Measurements from ENCODE around the gene SCAND1.
"Not testable (repeated sequence)": the region's sequence is repeated elsewhere in the genome, so short reads cannot be mapped to it uniquely, and the experiment has no call there.

The SCAND1 gene
- 21.8 to 44.0 (median 27.0) reads per million in 9 experiments for total RNA-seq

GRCh38 chr20:35954200-35954906 lies at the start of gene SCAND1:
Gene SCAND1, minus strand, starts transcription at chr20:35954502. Its CDS starts 218 bp downstream, at chr20:35954284.
- Mint-ChIP-seq H3K9me3 (no peaks in the 10 kb centered on the region), H3K4me1 (ENCODE audit: low read depth in 2 of 2) (peaks cover 11 to 18% of the 10 kb centered on the region in 2 donors), H3K4me3 (peak within 1 kb of the TSS; percentile 97 to 99), H3K36me3 (ENCODE audit: insufficient read depth) (peaks cover 20% of the 10 kb centered on the region), H3K27ac (peak within 1 kb of the TSS; percentile 99 to 100), H3K27me3 (no peaks in the 10 kb centered on the region)
- ATAC-seq (replicated peaks) (peak; percentile 80), DNase-seq (peak; percentile 94 to 97 (median 95))

DNA sequence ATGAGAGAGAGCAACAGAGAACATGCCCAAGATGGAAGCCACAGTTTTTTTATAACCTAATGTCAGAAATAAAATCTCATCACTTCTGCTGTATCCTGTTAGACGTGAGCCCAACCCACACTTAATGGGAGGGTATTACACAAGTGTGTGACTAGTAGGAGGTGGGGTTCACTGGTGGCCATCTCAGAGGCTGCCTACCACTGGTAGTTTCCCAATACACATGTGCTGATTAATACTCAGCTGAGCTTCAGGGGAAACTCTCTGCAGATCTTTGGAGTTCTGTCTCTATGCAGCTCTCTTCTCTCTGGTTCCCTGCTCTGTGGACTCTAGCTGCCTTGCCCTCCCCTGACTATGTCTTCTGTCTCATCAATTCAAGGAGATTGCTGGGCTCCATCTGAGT lies 49.7 kb upstream of the SCAND1 start:
- Mint-ChIP-seq H3K27me3 (peaks cover 25 to 26% of the 10 kb centered on the region in 2 donors), H3K4me1 (ENCODE audit: low read depth in 2 of 2) (no peaks in the 10 kb centered on the region)

DNA sequence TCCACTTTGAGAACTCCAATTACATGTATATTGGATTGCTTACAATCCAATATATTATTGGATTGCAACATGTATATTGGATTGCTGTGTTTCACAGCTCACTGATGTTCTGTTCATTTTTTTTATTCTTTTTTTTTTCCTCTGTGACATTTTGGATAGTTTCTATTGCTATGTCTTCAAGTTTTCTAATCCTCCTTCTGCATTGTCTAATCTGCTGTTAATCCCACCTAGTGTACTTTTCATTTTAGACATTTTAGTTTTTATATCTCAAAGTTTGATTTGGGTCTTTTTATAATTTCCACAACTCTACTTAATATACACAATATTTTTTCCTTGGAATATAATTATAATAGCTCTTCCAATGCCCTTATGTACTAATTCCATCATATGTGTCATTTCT lies 48.6 kb upstream of the SCAND1 start:
- Mint-ChIP-seq H3K9me3 (peaks cover 0 to 2% of the 10 kb centered on the region in 2 donors), H3K27ac (no peak overlapping the region), H3K4me3 (no peak overlapping the region), H3K27me3 (peaks cover 19 to 26% of the 10 kb centered on the region in 2 donors), H3K36me3 (ENCODE audit: insufficient read depth) (peaks cover 2% of the 10 kb centered on the region), H3K4me1 (ENCODE audit: low read depth in 2 of 2) (no peaks in the 10 kb centered on the region)
- no peak for DNase-seq
- no peak for ATAC-seq (replicated peaks)

More for the DNA sequence above, 49.7 kb upstream of the SCAND1 start:
- H3K27ac Mint-ChIP-seq = no peak overlapping the region
- ATAC-seq (replicated peaks) = no peak
- H3K36me3 Mint-ChIP-seq (ENCODE audit: insufficient read depth) = peaks cover 2% of the 10 kb centered on the region
- no peak overlapping the region for H3K4me3 Mint-ChIP-seq
- no peak for DNase-seq
- H3K9me3 Mint-ChIP-seq = peaks cover 0 to 2% of the 10 kb centered on the region in 2 donors

DNA sequence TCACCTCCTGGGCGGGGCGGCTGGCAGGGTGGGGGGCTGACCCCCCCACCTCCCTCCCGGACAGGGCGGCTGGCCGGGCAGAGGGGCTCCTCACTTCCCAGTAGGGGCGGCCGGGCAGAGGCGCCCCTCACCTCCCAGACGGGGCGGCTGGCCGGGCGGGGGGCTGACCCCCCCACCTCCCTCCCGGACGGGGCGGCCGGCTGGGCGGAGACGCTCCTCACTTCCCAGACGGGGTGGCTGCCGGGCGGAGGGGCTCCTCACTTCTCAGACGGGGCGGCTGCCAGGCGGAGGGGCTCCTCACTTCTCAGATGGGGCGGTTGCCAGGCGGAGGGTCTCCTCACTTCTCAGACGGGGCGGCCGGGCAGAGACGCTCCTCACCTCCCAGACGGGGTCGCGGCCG lies 47.0 kb upstream of the SCAND1 start:
- H3K4me3 Mint-ChIP-seq; H3K36me3 Mint-ChIP-seq (ENCODE audit: insufficient read depth); DNase-seq; H3K4me1 Mint-ChIP-seq (ENCODE audit: low read depth in 2 of 2); ATAC-seq (replicated peaks); H3K27ac Mint-ChIP-seq; H3K9me3 Mint-ChIP-seq: not testable (repeated sequence)
- H3K27me3 Mint-ChIP-seq = peaks cover 12 to 18% of the 10 kb centered on the region in 2 donors

GRCh38 chr20:35996492-35996891 lies 42.2 kb upstream of the SCAND1 start:
- H3K27ac Mint-ChIP-seq; ATAC-seq (replicated peaks); H3K27me3 Mint-ChIP-seq; H3K4me3 Mint-ChIP-seq; H3K36me3 Mint-ChIP-seq (ENCODE audit: insufficient read depth); H3K9me3 Mint-ChIP-seq; H3K4me1 Mint-ChIP-seq (ENCODE audit: low read depth in 2 of 2); DNase-seq: not testable (repeated sequence)

DNA sequence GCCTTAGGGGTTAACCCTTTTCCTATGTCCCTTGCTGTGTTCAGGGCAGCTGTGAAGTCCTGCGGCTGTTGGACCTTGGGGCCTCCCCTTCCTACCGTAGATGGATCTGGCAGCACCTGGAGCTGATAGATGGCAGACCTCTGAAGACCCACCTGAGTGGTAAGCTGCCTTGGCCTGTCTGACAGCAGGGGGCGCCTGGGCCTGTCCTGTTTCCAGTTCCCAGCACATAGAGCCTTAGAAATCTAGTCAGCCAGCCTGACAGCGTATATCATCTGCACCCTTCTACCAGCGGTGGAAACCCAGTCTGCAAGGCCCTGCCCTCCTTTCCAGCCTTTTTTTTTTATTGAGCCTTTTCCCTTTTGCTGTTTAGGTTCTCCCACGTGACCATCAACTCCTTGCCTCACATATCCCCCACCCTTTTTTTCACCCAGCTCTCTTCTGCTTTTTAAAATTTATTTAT lies 40.7 kb upstream of the SCAND1 start:
- Mint-ChIP-seq H3K36me3 (ENCODE audit: insufficient read depth) (no peaks in the 10 kb centered on the region), H3K27ac (peak overlapping the region in 1 of 2 donors; percentile 30), H3K27me3 (peaks cover 0 to under 1% of the 10 kb centered on the region in 2 donors), H3K4me3 (no peak overlapping the region), H3K9me3 (no peaks in the 10 kb centered on the region), H3K4me1 (ENCODE audit: low read depth in 2 of 2) (peaks cover 5 to 7% of the 10 kb centered on the region in 2 donors)
- ATAC-seq (replicated peaks) = peak; percentile 85
- peak; percentile 73 to 76 (median 76) for DNase-seq

GRCh38 chr20:35992713-35993335 lies 38.5 kb upstream of the SCAND1 start:
- ATAC-seq (replicated peaks) (peak; percentile 85), DNase-seq (peak; percentile 42 to 47 (median 45))
- no peak overlapping the region for H3K4me3 Mint-ChIP-seq
- peaks cover 5 to 7% of the 10 kb centered on the region in 2 donors for H3K4me1 Mint-ChIP-seq (ENCODE audit: low read depth in 2 of 2)
- no peak overlapping the region for H3K27ac Mint-ChIP-seq
- H3K9me3 Mint-ChIP-seq = no peaks in the 10 kb centered on the region
- peaks cover 9 to 15% of the 10 kb centered on the region in 2 donors for H3K27me3 Mint-ChIP-seq
- H3K36me3 Mint-ChIP-seq (ENCODE audit: insufficient read depth) = no peaks in the 10 kb centered on the region

DNA sequence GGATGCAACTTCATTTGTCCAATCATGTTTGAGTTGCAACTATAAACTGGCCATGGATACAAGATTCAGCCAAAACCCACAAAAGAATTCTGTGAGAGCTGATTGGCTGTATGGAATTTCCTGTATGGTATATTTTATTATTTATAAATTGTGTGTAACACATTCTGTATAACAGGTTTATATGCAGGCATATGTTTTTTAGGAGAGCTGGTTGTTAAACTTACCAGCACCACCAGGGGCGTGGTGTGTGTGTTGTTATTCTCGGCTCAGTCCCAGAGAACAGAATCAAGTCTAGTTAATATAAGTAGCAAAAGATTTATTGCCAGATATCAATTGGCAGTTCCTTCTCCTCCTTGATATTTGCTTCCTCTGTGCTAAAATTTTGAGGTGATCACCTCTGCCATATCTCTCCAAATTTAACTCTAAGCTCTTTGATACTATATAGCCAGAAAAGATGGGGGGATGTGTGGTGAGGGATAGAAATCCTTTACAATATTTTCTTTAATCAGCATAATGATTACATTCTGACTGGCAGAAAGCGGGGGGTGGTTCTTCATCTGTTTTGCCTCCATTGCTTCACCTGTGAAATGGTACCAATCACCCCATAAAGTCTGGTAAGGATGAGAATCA lies 37.0 kb upstream of the SCAND1 start:
- ATAC-seq (replicated peaks) = no peak
- Mint-ChIP-seq H3K4me1 (ENCODE audit: low read depth in 2 of 2) (peaks cover 5 to 7% of the 10 kb centered on the region in 2 donors), H3K36me3 (ENCODE audit: insufficient read depth) (no peaks in the 10 kb centered on the region), H3K27me3 (peaks cover 15 to 20% of the 10 kb centered on the region in 2 donors), H3K4me3 (no peak overlapping the region), H3K27ac (no peak overlapping the region), H3K9me3 (no peaks in the 10 kb centered on the region)
- DNase-seq = peak in 1 of 3 experiments; percentile 4

DNA sequence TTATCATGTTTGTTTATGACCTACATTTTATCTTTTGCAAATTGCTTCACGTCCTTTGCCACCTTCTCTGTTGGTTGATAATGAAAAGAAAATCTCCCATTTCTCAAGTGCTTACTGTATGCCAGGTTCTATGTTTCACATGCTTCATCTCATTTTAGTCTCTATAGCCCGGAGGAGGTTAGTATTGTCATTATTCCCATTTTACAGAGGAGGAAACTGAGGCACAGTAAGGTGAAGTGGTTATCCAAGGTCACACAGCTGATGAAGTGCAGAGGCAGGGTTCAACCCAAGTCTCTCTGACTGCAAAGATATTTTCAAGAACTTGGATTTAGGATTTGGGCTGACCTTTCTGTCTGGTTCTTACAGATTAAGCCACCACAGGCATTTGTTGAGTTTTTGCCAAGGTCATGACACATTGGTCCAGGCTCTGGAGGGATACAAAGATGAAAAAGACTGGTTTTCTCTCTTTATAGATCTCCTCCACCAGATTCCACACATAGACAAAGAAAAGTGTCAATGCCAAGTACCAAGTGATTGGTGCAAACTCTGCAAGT lies 34.7 kb upstream of the SCAND1 start:
- H3K9me3 Mint-ChIP-seq = no peaks in the 10 kb centered on the region
- no peak overlapping the region for H3K27ac Mint-ChIP-seq
- H3K36me3 Mint-ChIP-seq (ENCODE audit: insufficient read depth) = no peaks in the 10 kb centered on the region
- no peak for DNase-seq
- no peak for ATAC-seq (replicated peaks)
- H3K4me1 Mint-ChIP-seq (ENCODE audit: low read depth in 2 of 2) = peaks cover 4 to 8% of the 10 kb centered on the region in 2 donors
- no peak overlapping the region for H3K4me3 Mint-ChIP-seq
- H3K27me3 Mint-ChIP-seq = peaks cover 15 to 22% of the 10 kb centered on the region in 2 donors

DNA sequence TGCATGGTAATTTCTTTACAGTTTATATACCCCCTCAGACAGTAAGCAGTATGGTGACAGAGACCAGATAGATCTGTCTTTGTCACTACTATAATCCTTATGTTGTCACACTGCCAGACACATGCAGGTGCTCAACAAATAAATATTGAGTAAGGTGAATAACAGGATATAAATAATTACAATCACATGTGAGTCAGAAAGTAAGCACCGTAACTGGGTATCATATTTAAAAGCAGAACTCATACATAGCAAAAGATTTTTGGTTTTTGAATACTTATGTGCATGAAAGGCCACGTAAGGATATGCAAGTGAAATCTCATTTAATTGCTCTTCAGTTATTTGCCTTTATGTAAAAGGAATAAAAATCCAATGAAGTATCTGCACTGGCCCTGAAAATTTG lies 31.5 kb upstream of the SCAND1 start:
- DNase-seq (no peak), ATAC-seq (replicated peaks) (no peak)
- H3K4me1 Mint-ChIP-seq (ENCODE audit: low read depth in 2 of 2) = peaks cover 1 to 4% of the 10 kb centered on the region in 2 donors
- peaks cover 15 to 38% of the 10 kb centered on the region in 2 donors for H3K27me3 Mint-ChIP-seq
- H3K36me3 Mint-ChIP-seq (ENCODE audit: insufficient read depth) = no peaks in the 10 kb centered on the region
- no peak overlapping the region for H3K4me3 Mint-ChIP-seq
- no peaks in the 10 kb centered on the region for H3K9me3 Mint-ChIP-seq
- no peak overlapping the region for H3K27ac Mint-ChIP-seq

- Mint-ChIP-seq H3K4me1 (ENCODE audit: low read depth in 2 of 2) (peaks cover 1 to 4% of the 10 kb centered on the region in 2 donors), H3K9me3 (no peaks in the 10 kb centered on the region), H3K27me3 (peaks cover 8 to 49% of the 10 kb centered on the region in 2 donors), H3K36me3 (ENCODE audit: insufficient read depth) (no peaks in the 10 kb centered on the region), H3K4me3 (no peak overlapping the region), H3K27ac (no peak overlapping the region)
- ATAC-seq (replicated peaks) (no peak), DNase-seq (no peak)
Observed at GRCh38 chr20:35984382-35984781, 30.1 kb upstream of the SCAND1 start.

- no peak overlapping the region for H3K4me3 Mint-ChIP-seq
- DNase-seq = no peak
- H3K4me1 Mint-ChIP-seq (ENCODE audit: low read depth in 2 of 2) = peaks cover 1 to 4% of the 10 kb centered on the region in 2 donors
- H3K9me3 Mint-ChIP-seq = no peaks in the 10 kb centered on the region
- H3K27ac Mint-ChIP-seq = peak overlapping the region in 1 of 2 donors; percentile 13
- peaks cover 0 to 46% of the 10 kb centered on the region in 2 donors for H3K27me3 Mint-ChIP-seq
- no peak for ATAC-seq (replicated peaks)
- no peaks in the 10 kb centered on the region for H3K36me3 Mint-ChIP-seq (ENCODE audit: insufficient read depth)
Observed at GRCh38 chr20:35981969-35982368, 27.7 kb upstream of the SCAND1 start.

- no peak overlapping the region for H3K27ac Mint-ChIP-seq
- H3K4me1 Mint-ChIP-seq (ENCODE audit: low read depth in 2 of 2) = peaks cover 0 to 4% of the 10 kb centered on the region in 2 donors
- no peaks in the 10 kb centered on the region for H3K9me3 Mint-ChIP-seq
- H3K27me3 Mint-ChIP-seq = peaks cover 4 to 45% of the 10 kb centered on the region in 2 donors
- no peaks in the 10 kb centered on the region for H3K36me3 Mint-ChIP-seq (ENCODE audit: insufficient read depth)
- DNase-seq (no peak), ATAC-seq (replicated peaks) (no peak)
- no peak overlapping the region for H3K4me3 Mint-ChIP-seq
Observed at GRCh38 chr20:35979544-35979943, 25.2 kb upstream of the SCAND1 start.

Data from effector memory CD8-positive, alpha-beta T cell (primary cell).